Stimulated activated CD8-positive, alpha-beta memory T cell treated with anti-CD3 and anti-CD28 coated beads, Interleukin-7, amount 100 ng/mL, for 1 hour (primary cell): Measurements from ENCODE around the gene EVC2.
"Not testable (repeated sequence)": the region's sequence is repeated elsewhere in the genome, so short reads cannot be mapped to it uniquely, and the experiment has no call there.

Source experiments
- DNase-seq, 2 donors: peaks; one replicate each; pipeline ENCODE4 v3.0.0-alpha.2; 2020; ENCODE audit warnings: low read depth in 2 of 2

The EVC2 gene

DNA sequence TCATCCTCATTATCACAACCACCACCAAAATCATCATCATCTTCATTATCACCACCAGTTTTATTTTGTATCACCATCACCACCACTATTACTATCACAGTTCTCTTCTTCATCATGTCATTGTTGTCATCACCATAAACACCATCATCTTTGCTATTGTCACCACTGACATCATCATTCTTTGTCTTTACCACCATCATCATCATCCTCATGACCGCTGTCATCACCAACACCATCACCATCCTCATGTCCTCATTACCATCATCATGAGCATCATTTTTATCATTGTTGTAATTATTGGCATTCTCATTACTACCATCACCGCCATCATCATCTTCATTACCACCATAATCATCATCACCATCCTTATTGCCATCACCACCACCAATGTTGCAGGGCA, 34.0 kb upstream of the EVC2 start:
- DNase-seq = no peak

DNA sequence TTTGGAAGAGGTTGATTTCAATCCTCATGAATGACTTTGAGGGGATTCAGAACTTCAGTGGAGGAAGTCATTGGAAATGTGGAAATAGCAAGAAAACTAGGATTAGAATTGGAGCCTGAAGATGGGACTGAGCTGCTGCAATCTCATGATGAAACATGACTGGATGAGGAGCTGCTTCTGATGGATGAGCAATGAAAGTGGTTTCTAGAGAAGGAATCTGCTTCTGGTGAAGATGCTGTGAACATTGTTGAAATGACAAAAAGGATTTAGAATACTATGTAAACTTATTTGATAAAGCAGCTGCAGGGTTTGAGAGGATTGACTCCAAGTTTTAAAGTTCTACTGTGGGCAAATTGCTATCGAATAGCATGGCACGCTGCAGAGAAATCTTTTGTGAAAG, 29.7 kb upstream of the EVC2 start:
- DNase-seq = no peak

DNA sequence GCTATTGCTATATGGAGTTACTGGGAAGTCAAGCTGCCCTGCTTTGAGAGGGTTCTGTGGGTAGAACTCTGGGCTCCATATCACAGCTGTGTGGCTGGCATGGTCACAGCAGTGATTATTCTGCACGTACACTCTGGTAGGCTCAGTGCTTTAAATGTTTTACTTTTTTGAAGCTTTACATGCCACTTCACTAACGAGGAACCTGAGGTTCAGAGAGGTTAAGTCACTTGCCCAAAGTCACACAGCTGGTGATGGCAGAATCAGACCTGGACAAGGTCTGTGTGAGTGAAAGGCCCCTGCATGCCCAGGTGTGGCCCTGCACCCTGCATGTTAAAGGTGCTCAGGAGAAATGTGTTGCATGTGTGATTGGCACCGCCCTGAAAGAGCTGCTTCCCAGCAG, 27.1 kb upstream of the EVC2 start:
- no peak for DNase-seq

DNA sequence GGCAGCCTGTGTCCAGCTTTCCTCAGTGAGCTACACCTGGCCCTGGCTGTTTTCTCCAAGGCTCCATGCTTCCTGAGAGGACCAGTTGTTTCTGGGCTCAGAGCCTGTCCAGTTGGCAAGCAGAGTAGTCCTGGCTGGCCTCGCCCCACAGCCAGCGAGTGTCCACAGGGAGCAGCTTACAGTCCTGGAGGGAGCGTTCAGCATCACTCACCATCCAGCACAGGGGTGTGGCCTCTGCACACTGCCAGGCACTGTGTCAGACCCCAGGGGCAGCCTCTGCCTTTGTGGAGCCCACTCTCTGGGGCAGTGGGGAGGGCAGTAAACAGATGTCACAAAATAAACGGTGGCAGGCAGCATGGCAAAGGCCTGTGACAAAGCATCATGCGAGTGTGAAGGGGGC, 26.5 kb upstream of the EVC2 start:
- DNase-seq = no peak

DNA sequence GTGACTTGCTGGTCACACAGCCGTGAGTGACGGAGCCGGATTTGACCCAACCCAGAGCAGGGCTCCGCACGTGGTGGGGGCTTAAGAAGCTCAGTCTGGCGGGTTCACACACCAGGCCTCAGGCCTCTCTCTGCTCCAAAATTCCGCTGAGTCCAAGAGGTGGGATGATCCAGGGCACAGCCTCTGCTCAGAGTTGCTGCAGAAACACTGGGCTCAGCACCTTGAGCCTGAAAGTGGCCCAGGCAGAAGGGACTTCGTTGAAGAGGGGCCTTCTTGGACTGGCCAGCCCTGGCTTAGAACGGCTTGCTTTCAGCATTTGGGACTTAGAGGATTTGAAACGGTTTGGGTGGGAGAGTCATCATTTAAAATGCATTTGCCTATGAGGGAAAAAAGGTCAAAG, 23.8 kb upstream of the EVC2 start:
- no peak for DNase-seq

DNA sequence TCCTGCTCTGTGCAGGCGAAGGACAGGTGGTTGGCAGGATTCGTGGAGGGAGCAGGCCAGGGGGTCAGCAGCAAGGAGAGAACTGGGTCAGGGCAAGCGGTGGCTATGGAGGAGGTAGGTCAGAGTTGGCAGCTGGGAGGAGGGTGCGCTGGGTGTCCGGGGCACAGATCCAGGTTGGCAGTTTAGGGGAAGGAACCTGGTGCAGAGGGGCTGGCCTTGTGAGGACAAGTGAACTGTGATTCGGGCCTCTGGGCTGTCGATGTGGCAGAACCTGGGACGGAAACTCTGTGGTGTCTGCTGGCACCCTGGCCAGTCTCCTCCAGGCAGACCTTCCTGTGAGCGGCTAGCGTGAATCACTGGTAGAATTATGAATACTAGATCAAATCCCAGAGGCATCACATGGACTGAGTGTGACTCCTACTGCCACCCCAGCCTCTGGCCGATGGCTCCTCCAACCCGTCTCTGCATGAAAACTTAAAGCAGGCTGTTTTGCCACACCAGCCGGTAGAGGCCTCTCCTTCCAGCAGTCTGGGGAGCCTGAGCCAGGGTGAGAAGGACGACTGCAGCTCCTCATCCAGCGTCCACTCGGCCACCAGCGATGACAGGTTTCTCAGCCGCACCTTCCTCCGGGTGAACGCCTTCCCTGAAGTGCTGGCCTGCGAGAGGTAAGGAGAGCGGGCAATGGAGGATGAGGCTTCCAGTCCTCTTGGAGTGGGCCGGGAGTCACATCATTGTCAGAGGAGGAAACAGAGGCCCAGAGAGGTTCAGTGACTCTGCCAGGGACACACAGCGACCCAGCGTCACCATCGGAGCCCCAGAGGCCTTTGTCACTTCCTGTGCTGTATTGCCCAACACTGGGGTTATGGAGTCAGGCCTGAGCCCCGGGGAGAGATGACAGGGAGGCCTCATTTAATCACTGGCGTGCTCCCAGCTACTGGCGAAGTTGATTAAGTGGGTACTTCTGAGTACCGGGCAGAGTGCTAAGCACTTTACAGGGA, 22.9 kb upstream of the EVC2 start:
- no peak for DNase-seq

DNA sequence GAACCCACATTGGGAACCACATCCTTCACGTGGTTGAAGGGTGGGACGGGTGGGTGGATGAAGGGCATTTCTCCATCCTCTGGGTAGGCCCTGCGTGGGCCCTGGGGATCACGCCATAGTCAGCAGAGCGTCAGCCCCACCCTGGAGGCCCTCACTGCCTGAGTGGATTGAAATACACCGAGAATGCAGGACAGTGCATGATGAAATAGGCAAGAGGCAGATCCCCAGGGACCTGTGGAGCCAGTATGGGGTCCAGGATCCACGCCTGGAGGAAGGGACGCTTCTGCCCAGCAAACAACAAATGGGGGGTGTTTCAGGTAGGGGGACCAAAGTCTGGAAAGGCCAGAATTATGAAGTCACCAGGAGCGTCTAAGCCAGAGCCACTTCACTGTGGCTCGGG, 22.1 kb upstream of the EVC2 start:
- DNase-seq = no peak

DNA sequence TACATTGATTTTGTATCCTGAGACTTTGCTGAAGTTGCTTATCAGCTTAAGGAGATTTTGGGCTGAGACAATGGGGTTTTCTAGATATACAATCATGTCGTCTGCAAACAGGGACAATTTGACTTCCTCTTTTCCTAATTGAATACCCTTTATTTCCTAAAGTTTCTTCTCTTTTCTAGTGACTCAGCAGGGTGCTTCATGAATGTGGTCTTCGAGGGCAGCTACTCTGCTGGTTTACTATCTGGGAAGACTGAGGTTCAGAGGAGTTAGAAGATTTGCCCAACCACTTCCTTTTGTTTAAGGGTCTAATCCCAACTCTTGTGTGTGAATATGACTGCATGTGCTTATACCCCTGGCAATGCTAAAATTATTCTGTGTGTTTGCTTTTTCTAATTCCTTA, 20.1 kb upstream of the EVC2 start:
- not testable (repeated sequence) for DNase-seq

DNA sequence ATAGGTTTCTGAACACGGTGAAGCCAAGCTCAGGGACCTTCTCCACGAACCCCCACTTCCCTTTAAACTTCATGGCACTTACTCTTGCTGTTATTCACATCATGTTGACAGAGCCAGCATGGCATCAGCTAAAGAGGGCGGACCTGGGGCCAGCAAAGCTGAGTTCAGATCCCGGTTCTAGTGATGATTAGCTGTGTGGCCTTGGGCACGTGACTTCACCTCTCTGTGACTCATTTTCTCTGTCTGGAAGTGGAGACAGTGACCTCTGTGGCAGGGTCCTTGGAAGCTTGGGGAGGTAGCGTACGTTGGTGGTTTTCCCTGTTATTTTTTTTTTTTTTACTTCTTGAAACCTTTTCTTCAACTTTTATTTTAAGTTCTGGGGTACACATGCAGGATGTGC, 16.0 kb upstream of the EVC2 start:
- DNase-seq = no peak

DNA sequence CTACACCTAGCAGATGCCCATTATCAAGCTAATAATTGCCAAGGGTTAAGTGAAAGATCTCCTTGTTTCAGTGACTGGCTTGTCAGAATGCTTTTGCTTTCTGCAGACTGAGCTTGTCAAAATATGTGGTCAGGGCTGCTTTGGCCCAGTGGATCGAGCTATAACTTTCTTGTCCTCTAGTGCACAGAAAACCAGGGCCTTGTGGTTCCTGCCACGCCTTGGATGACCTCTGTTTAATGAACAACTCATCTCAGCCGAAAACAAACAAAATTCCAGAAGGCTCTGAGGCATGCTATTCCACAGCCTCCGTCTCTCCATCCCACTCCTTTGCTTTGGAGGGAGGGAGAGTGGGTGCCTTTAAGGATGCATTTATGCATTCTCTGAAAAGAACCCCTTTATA, 14.0 kb upstream of the EVC2 start:
- no peak for DNase-seq

DNA sequence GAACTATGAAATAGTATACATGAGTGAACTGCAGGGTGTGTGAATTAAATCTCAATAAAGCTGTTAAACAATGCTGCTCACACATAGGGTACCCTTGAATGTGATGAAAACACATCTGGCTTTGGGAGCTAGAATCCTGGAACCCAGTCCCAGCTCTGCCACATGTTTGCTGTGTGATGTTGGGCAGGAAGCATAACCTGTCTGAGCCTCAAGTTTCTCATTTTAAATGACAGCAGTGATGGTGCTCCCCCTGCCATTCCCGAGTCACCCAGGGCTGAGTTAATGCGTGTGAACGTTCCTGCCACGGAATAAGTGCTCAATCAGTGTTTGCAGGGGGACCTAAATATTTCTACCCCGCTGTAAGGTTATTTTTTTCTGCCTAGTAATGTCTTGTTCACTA, 13.6 kb upstream of the EVC2 start:
- no peak for DNase-seq

DNA sequence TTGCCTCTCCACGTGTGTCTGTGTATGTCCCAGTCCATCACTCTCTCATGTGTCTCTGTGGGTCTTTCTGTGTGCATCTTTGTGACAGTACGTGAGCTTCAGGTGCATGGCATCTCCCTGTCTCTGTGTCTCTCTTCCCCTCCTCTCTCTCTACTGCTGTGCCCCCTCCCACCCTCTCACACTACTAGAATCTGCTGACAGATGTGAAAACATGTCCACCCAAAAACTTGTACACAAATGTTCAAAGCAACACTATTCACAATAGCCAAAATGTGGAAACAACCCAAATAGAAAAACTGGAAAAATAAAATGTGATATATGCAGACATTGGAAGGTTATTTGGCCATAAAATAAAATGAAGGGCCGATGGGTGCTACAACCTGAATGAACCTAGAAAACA, 12.6 kb upstream of the EVC2 start:
- DNase-seq = no peak

DNA sequence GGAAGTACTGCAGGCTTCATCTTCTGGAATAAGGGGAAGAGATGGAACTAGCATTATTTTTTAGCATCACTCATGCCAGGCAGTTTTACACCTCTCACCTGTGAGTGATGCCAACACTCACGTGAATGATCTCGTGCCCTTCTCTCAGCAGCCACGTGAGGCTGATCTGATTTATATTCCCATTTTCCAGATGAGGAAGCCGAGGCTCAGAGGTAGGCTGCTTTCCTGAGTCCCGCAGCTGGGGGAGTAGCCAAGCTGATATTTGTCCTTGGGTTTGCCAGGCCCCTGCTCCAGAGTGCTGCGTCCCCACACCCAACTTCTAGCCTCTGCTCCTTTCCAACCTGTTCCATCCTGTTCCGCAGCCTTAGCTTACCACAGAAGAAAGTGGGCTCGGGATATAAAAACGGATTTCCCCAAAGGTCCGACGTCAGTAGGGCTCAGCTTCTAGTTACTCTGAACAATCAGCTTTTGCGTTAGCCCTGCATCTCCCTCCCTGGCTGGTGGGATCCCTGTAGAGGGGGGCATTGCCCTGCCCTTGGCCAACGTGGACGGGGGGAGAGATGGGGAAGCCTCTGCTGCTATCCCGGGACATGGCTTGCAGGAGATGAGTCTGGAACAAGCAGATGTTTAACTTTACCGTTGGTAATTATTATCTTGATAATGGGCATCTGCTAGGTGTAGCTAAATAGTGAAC, 11.9 kb upstream of the EVC2 start:
- DNase-seq = no peak

DNA sequence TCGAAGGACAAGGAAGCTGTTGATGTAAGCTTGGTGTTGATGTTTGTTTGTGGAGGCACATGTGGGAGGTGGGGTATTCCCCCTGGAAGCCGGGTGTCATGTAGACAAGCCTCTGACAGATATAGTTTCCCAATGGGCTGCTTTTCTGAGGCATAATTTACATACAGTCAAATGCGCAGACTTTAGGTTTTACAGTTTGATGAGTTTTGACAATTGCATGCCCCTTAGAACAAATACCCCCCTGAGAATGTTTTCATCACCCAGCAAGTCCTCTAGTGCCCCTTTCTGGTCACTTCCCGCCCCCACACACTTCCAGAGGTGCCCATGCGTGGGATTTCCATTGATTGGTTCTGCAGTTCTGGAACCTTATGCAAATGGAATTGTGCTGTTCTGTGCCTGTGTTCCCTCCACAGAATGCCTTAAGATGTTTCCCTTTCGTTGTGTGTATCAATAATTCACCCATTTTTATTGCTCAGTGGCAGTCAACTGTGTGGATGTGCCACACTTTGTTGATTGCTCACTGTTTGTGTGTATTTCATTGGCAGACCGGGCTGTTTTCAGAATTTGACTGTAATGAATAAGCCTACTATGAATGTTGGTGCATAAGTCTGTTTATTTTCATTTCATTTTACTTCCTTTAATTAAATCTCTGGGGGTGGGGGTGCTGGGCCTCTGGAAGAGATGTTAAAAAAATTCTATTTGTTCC, 11.1 kb upstream of the EVC2 start:
- no peak for DNase-seq

DNA sequence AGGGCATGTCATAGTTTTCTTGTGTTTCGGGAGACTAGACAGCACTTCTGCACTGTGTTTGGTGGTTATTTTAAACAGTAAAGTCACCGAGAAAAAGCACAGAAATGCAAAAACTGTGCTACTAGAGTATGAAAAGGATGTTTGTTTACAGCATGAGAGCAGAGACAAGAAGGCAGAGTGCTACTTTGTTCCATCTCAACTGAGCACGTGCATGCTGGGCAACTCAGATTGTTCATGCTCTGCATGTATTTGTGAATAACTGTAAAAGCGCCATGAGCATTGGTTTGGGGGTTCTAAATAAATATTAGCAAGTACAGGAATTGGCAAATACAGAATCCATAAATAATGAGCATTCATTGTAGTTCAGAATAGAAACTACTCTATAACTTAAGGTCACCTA, 10.1 kb upstream of the EVC2 start:
- no peak for DNase-seq

DNA sequence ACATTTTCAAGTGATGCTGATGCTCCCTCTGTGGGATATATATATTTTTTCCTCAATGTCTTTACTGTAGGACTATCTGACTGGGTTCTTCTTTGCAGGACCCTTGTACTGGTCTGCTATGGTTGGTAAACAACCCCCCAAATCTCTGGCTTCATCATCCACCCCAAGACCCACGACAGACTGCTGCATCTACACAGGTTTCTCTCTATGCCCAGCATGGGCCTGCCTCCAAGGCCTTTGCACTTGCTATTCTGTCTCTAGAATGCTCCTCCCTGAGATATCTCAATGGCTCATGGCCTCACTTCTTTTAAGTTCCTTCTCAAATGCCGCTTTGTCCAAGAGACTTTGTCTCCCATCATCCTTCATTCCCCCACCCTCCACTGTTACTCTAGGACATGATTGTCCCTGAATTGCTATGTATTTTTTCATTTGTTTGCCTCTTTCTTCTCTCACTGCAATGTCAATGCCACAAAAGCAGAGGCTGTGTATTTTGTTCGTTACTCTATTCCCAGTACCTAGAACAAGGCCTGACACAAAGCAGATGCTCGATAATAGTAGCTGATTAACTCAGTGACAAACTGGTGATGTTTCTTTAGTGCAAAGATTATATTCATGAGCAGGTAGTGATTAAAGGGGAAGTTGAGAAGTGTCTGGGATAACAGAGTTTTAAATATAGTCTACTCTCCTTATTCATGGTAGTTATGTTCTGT, 9.2 kb upstream of the EVC2 start:
- no peak for DNase-seq

DNA sequence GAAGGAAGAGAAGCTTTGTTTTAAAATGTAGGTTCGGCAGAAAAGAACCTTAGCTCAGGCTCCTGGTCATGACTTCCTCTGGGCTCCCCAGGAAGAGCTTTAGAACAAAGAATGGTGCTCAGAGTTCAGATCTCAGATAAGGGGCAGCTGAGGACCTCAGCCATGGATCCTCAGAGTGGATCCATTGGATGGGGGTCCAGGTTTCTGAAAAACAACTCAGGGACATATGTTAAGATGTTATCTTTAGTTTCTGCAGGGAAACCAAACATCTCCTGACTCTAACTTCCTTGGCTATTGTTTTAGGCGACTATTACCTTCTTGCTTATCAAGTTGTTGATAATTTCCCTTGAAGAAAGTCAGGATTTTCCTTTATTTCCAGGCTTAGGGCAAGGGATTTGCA, 8.0 kb upstream of the EVC2 start:
- no peak for DNase-seq

DNA sequence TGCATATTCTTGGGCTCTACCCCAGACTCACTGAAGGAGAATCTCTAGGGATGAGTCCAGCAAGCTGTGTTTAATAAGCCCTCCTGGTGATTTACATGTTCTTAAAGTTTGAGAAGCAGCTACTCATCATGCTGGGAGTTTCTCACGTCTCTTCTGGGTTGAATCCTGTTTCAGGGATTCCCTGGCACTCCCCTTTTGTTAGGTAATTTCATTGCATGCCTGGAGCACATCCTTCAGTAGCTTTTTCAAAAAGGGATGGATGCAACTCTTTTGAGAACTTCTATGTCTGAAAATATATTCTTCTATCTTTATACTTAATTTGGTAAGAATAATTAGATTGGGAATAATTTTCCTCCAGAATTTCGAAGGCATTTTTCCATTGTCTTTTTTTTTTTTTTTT, 7.0 kb upstream of the EVC2 start:
- no peak for DNase-seq

DNA sequence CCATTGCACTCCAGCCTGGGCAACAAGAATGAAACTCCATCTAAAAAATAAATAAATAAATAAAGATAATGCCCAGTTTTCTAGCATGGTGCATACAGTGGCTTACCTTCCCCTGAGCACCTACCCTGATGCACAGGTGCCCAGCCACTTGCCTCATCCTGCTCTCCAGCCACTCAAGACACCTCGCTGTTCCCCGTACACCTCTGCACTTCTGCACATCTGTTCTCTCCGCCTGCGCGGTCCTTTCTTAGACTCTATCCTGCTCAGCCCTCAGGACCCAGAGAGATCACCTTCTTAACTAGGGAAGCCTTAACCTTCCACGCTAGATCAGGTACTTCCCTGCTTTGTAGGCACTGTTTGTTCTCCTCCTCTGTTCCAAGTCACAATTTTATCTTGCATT, 5.5 kb upstream of the EVC2 start:
- DNase-seq = no peak

DNA sequence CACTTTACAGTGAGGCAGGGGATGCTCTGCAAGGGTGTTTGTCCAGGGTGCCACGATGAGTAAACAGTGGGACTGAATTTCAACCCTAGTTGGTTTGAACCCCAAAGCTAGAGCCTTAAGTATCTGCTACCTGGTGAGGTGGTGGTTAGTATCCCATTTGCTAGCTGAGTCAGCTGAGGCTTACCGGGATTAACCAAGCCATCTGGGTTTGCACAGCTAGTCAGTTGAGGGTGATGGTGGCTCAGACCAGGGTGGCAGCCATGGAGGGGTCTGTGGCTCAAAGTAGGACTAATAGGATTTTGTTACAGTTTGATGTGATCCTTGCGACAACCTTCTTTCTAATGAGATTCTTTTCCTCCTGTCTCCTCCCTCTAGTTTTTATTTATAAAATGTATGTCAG, 4.6 kb upstream of the EVC2 start:
- DNase-seq = no peak

DNA sequence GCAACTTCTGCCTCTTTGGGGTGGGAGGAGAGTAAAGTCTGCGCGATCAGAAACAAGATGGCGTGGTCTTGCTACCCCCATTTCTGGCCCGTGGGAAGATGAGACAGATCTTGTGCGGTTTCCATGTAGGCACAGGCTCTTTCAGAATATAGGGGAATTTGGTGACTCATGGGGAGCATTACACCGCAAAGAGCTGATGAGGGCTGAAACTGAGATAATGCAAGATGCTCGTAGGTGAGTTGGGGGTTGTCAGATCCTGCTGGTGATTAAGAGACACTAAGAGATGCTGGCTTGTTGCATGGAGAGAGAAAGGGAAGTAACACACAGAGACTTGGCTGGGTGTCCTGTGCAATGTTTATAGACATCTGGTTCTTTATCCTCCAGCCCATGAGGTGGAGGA, 4.2 kb upstream of the EVC2 start:
- DNase-seq = no peak
